Liver (tissue), 3 donors: Measurements from ENCODE around the gene PLXDC2.
A peak's percentile ranks its signal among the peaks of the same experiment; 100 is the strongest.

ENCODE experiments used
- CTCF ChIP-seq: fragments of 150-350 bp; IDR thresholded peaks from 2 replicates; pipeline ENCODE4 v1.5.1; 2017; ENCODE audit warnings: improper control_type of control experiment, low read depth, low read length; ENCODE audit not compliant: missing input control
- EGR1 ChIP-seq, 2 donors: IDR thresholded peaks; 2 replicates each; pipeline ENCODE4 v1.6.1; 2016 to 2018; ENCODE audit warnings: antibody characterized with exemption in 2 of 2, low read depth in 2 of 2
- FOXA1 ChIP-seq: IDR thresholded peaks from 2 replicates; pipeline ENCODE4 v1.6.1; 2016; ENCODE audit warnings: antibody characterized with exemption
- GABPA ChIP-seq, 2 donors: IDR thresholded peaks in 1 of 2; conservative IDR thresholded peaks in 1 of 2; 2 replicates each; pipeline ENCODE4 v1.6.1; 2016; ENCODE audit warnings: antibody characterized with exemption in 2 of 2, mild to moderate bottlenecking in 1 of 2, moderate library complexity in 1 of 2
- HNF4A ChIP-seq, 2 donors: conservative IDR thresholded peaks; 2 replicates each; pipeline ENCODE4 v1.6.1; 2016; ENCODE audit warnings: antibody characterized with exemption in 2 of 2, mild to moderate bottlenecking in 2 of 2
- JUND ChIP-seq, 2 donors: IDR thresholded peaks; 2 replicates each; pipeline ENCODE4 v1.6.1; 2016; ENCODE audit warnings: antibody characterized with exemption in 2 of 2
- MAX ChIP-seq: IDR thresholded peaks from 2 replicates; pipeline ENCODE4 v1.6.1; 2016; ENCODE audit warnings: antibody characterized with exemption
- RAD21 ChIP-seq, 2 donors: IDR thresholded peaks; 2 replicates each; pipeline ENCODE4 v1.6.1; 2016; ENCODE audit warnings: antibody characterized with exemption in 2 of 2, mild to moderate bottlenecking in 2 of 2
- REST ChIP-seq: IDR thresholded peaks from 2 replicates; pipeline ENCODE4 v1.6.1; 2016; ENCODE audit warnings: antibody characterized with exemption, mild to moderate bottlenecking
- RXRA ChIP-seq, 2 donors: IDR thresholded peaks; 2 replicates each; pipeline ENCODE4 v1.6.1; 2017 to 2018; ENCODE audit warnings: antibody characterized with exemption in 2 of 2, mild to moderate bottlenecking in 1 of 2
- SP1 ChIP-seq: IDR thresholded peaks from 2 replicates; pipeline ENCODE4 v1.6.1; 2018; ENCODE audit warnings: antibody characterized with exemption, mild to moderate bottlenecking
- TAF1 ChIP-seq: conservative IDR thresholded peaks from 2 replicates; pipeline ENCODE4 v1.6.1; 2016; ENCODE audit warnings: antibody characterized with exemption, mild to moderate bottlenecking
- YY1 ChIP-seq: IDR thresholded peaks from 2 replicates; pipeline ENCODE4 v1.6.1; 2016; ENCODE audit warnings: antibody characterized with exemption, mild to moderate bottlenecking
- ZBTB33 ChIP-seq: IDR thresholded peaks from 2 replicates; pipeline ENCODE4 v1.6.1; 2016; ENCODE audit warnings: antibody characterized with exemption
- donor health status: healthy.
- donor health status: healthy.

- TF ChIP-seq CTCF (no peak), MAX (no peak), GABPA (IDR thresholded peaks at IDR 0.05 in 1 of 2, conservative IDR thresholded peaks at IDR 0.05 in 1 of 2) (peak in 1 of 2 donors; percentile 0), RAD21 (IDR thresholded peaks at IDR 0.05) (peak in 1 of 2 donors; percentile 0), ZBTB33 (no peak), TAF1 (no peak), SP1 (no peak), REST (no peak), RXRA (IDR thresholded peaks at IDR 0.05) (no peak), FOXA1 (no peak), YY1 (no peak), HNF4A (conservative IDR thresholded peaks at IDR 0.05) (no peak), EGR1 (IDR thresholded peaks at IDR 0.05; ENCODE audit: low read depth in 2 of 2) (no peak), JUND (IDR thresholded peaks at IDR 0.05) (no peak)
Measured at GRCh38 chr10:20004087-20004523, 187.9 kb downstream of the PLXDC2 start.
